ENCODE data around the gene GLI3. TPM values are rescaled to one million over a fixed set of nuclear protein-coding genes. Genes with fewer than 3 reads are reported as not detected.

GLI3 gene
- total and polyA plus RNA-seq, 9 donors = 7.6 to 25.2 (median 15.6) TPM

DNA sequence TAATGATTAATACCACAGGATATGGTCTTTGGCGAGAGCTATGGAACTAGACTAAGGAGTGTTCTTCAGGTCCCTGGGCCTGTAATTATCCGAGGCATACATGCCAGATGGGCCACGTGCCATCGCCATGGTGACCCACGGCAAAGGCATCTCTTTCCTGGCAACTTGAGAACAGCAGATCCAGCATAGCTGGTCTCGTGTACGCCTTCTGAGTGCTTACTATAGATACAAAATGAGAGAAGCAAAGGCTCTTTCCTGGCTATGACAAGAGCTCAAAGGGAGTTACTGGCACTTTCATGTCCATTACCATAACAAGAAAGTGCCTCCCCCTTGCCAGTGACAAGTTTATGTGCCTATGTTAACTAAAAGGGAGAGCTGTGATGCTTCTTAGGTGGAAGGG is 26.0 kb upstream of the GLI3 start:
- Histone ChIP-seq H3K27me3 (ENCODE audit: control insufficient read depth, insufficient read depth, low read length) (no peaks in the 10 kb centered on the region), H3K27ac (ENCODE audit: low read length) (peak overlapping the region; percentile 67), H3K36me3 (ENCODE audit: control insufficient read depth, insufficient read depth, low read length) (no peaks in the 10 kb centered on the region), H3K4me1 (ENCODE audit: control insufficient read depth, insufficient read depth, low read length) (peaks cover 10% of the 10 kb centered on the region), H3K4me3 (ENCODE audit: low read length) (no peak overlapping the region), H3K9me3 (replicated peaks; ENCODE audit: control insufficient read depth, low read depth, low read length) (no peaks in the 10 kb centered on the region)
- 46% methylated on average over 6 of the region's 7 CpGs for WGBS (ENCODE audit: insufficient coverage)
- DNase-seq = peak; percentile 65

DNA sequence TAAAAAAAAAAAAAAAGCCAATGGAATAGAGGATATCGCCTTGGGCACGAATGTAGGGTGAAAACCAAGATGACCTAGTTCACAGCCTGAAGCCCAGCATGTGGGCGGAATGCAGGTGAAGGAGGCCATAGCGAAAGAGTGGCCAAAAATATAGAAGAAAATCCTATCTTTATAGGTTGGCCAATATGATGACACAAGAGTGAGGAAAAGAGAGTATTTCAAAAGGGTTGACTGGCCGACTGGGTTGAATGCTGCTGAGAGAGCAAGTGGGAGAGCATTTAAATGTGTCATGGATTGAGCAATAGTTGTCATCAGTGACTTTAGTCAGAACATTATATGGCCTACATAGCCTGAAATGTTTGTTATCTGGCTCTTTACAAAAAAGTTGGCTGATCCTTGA is 17.2 kb upstream of the GLI3 start:
- no peaks in the 10 kb centered on the region for H3K36me3 ChIP-seq (ENCODE audit: control insufficient read depth, insufficient read depth, low read length)
- H3K27ac ChIP-seq (ENCODE audit: low read length) = no peak overlapping the region
- no peak overlapping the region for H3K4me3 ChIP-seq (ENCODE audit: low read length)
- no peak for DNase-seq
- H3K4me1 ChIP-seq (ENCODE audit: control insufficient read depth, insufficient read depth, low read length) = no peaks in the 10 kb centered on the region
- 100% methylated on average over 3 of the region's 5 CpGs for WGBS (ENCODE audit: insufficient coverage)
- H3K9me3 ChIP-seq (replicated peaks; ENCODE audit: control insufficient read depth, low read depth, low read length) = no peaks in the 10 kb centered on the region
- H3K27me3 ChIP-seq (ENCODE audit: control insufficient read depth, insufficient read depth, low read length) = no peaks in the 10 kb centered on the region

DNA sequence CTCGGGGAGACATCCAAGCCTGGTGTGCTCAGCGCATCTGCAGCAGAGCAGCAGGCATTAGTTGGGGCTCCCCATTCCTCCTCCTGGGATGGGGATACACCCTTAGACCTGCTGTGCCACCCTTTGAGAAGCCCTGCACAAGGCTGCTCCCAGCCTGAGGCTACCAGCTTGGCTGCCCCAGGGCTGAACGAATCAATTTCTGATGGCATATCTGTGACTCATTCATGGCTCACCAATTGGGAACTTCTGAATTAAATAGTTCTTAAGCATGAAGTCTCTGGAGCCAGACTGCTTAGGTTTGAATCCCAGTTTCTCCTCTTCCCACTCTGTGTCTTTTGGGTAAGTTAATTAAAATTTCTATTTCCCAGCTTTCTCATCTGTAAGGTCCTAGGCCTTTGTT is 16.3 kb upstream of the GLI3 start:
- H3K27ac ChIP-seq (ENCODE audit: low read length) = no peak overlapping the region
- H3K36me3 ChIP-seq (ENCODE audit: control insufficient read depth, insufficient read depth, low read length) = no peaks in the 10 kb centered on the region
- 82% methylated on average over 3 of the region's 3 CpGs for WGBS (ENCODE audit: insufficient coverage)
- no peak overlapping the region for H3K4me3 ChIP-seq (ENCODE audit: low read length)
- H3K9me3 ChIP-seq (replicated peaks; ENCODE audit: control insufficient read depth, low read depth, low read length) = no peaks in the 10 kb centered on the region
- no peak for DNase-seq
- no peaks in the 10 kb centered on the region for H3K27me3 ChIP-seq (ENCODE audit: control insufficient read depth, insufficient read depth, low read length)
- H3K4me1 ChIP-seq (ENCODE audit: control insufficient read depth, insufficient read depth, low read length) = no peaks in the 10 kb centered on the region

DNA sequence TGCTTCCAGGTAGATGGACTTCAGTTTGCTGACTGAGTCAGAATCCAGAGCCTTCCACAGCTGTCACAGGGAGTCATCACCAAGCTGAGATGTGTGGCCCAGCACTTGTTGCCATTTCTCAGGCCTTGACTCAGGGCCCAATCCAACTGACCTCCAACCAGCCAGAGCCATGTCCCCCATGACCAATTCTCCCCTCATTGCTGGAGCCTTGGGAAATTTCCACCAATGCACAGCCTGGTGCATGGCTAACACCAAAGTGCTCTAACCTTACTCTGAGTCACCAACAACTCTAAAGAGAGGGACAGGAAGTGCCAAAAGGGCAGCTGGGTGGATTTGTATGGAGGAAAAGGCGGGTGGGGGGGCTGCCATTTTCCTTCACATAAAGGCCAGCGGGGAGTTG is 13.4 kb upstream of the GLI3 start:
- Histone ChIP-seq H3K9me3 (replicated peaks; ENCODE audit: control insufficient read depth, low read depth, low read length) (no peaks in the 10 kb centered on the region), H3K4me1 (ENCODE audit: control insufficient read depth, insufficient read depth, low read length) (peaks cover 5% of the 10 kb centered on the region), H3K27ac (ENCODE audit: low read length) (no peak overlapping the region), H3K4me3 (ENCODE audit: low read length) (no peak overlapping the region), H3K36me3 (ENCODE audit: control insufficient read depth, insufficient read depth, low read length) (no peaks in the 10 kb centered on the region), H3K27me3 (ENCODE audit: control insufficient read depth, insufficient read depth, low read length) (no peaks in the 10 kb centered on the region)
- no peak for DNase-seq
- WGBS (ENCODE audit: insufficient coverage) = no CpG with 5 or more reads among the region's 2 CpGs

DNA sequence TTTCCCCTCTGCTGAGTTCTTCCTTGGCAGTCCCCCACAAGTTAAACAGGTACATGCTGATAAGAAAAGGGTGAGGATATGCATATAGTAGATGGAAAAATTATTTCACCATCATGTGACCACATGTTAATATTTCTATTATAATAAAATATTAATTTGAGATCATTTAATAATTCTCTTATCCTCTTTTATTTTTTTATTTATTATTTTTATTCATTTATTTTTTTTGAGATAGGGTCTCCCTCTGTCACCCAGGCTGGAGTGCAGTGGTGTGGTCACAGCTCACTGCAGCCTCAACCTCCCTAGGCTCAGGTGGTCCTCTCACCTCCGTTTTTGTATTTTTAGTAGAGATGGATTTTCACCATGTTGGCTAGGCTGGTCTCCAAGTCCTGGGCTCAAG is 11.6 kb upstream of the GLI3 start:
- Histone ChIP-seq H3K27ac (ENCODE audit: low read length) (no peak overlapping the region), H3K36me3 (ENCODE audit: control insufficient read depth, insufficient read depth, low read length) (no peaks in the 10 kb centered on the region), H3K27me3 (ENCODE audit: control insufficient read depth, insufficient read depth, low read length) (no peaks in the 10 kb centered on the region), H3K4me1 (ENCODE audit: control insufficient read depth, insufficient read depth, low read length) (peaks cover 5% of the 10 kb centered on the region), H3K9me3 (replicated peaks; ENCODE audit: control insufficient read depth, low read depth, low read length) (no peaks in the 10 kb centered on the region), H3K4me3 (ENCODE audit: low read length) (no peak overlapping the region)
- DNase-seq = no peak
- no CpG with 5 or more reads among the region's 1 CpG for WGBS (ENCODE audit: insufficient coverage)

DNA sequence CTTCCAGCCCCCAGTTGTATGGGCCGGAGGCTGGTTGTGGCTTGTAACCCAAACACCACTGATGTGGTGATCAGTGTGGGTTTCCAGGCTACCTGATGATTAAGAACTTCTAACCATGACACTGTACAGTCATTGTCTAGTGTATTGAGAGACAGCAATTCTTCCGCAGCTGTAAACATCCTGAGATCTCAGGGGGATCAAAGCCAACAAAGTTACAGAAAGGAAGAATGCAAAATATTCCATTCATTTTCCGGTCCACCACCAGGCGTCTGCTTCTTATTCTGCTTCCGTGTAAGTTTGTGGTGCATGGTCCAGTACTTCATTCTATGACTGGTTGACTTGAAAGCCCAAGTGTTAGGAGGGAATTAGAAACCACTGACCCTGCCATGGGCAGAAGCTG is 10.3 kb upstream of the GLI3 start:
- Histone ChIP-seq H3K9me3 (replicated peaks; ENCODE audit: control insufficient read depth, low read depth, low read length) (no peaks in the 10 kb centered on the region), H3K27ac (ENCODE audit: low read length) (no peak overlapping the region), H3K4me3 (ENCODE audit: low read length) (no peak overlapping the region), H3K27me3 (ENCODE audit: control insufficient read depth, insufficient read depth, low read length) (no peaks in the 10 kb centered on the region), H3K36me3 (ENCODE audit: control insufficient read depth, insufficient read depth, low read length) (no peaks in the 10 kb centered on the region), H3K4me1 (ENCODE audit: control insufficient read depth, insufficient read depth, low read length) (peaks cover 5% of the 10 kb centered on the region)
- no peak for DNase-seq
- 17% methylated on average over 2 of the region's 5 CpGs for WGBS (ENCODE audit: insufficient coverage)

DNA sequence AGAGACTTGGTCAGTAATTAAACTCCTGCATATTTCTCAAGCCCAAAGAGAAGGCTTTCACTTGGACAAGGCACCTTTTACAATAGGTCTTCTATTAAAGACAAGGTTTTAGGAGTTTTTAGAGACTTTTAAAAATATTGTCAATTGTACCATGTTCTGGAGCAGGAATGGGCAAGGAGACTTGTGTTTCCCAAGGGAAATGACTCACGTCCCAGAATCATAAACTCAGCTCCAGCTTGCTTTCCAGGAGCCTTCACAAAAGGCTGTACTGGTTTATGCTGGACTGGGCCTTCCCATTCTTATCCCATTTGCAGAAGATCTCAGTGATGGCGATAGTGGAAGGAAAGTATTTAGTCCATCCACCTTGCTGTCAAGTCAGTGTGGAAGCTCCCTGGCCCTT is 7.8 kb upstream of the GLI3 start:
- WGBS (ENCODE audit: insufficient coverage) = 100% methylated on average over 1 of the region's 2 CpGs
- Histone ChIP-seq H3K4me1 (ENCODE audit: control insufficient read depth, insufficient read depth, low read length) (peaks cover 12% of the 10 kb centered on the region), H3K9me3 (replicated peaks; ENCODE audit: control insufficient read depth, low read depth, low read length) (no peaks in the 10 kb centered on the region), H3K27me3 (ENCODE audit: control insufficient read depth, insufficient read depth, low read length) (no peaks in the 10 kb centered on the region), H3K4me3 (ENCODE audit: low read length) (no peak overlapping the region), H3K27ac (ENCODE audit: low read length) (no peak overlapping the region), H3K36me3 (ENCODE audit: control insufficient read depth, insufficient read depth, low read length) (no peaks in the 10 kb centered on the region)
- no peak for DNase-seq

DNA sequence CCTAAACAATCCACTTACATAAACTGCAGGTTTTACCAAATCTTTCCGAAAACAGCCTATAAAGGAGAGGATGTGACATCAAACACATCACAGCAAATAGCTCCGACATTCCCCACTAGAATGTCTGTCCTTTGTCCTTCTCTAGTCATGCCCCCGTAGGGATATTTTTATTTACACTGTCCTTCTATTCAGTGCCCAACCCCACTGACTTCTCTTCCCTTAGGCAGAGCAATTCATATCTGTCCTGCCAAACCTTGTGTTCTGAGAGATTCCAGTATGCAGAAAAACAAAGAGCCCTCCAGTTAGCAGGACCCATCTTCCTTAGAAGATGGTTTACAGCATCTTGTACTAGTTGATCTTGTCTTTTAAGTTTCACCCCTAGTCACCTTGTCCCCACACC is 5.4 kb upstream of the GLI3 start:
- Histone ChIP-seq H3K27ac (ENCODE audit: low read length) (no peak overlapping the region), H3K4me1 (ENCODE audit: control insufficient read depth, insufficient read depth, low read length) (peaks cover 20% of the 10 kb centered on the region), H3K4me3 (ENCODE audit: low read length) (no peak overlapping the region), H3K9me3 (replicated peaks; ENCODE audit: control insufficient read depth, low read depth, low read length) (no peaks in the 10 kb centered on the region), H3K27me3 (ENCODE audit: control insufficient read depth, insufficient read depth, low read length) (no peaks in the 10 kb centered on the region), H3K36me3 (ENCODE audit: control insufficient read depth, insufficient read depth, low read length) (no peaks in the 10 kb centered on the region)
- DNase-seq = no peak
- 85% methylated on average over 2 of the region's 3 CpGs for WGBS (ENCODE audit: insufficient coverage)

DNA sequence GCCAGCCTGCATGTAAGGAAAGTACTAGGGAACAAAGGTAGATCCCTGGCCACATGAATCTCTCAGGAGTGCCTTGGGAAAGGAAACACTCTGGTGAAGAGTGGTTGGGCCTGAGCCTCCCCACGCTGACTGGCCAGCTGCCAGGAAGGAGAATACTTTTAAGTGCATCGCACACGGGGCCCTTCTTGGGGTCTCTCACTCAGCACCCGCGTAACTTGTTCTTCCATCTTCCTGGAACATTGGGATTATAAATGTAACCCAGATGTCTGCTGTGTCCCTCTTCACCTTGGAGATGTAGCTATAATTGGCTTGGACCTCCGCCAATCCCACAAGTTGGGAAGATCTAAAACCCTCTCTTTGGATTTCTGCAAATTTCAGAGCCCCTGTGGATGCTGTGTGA is 4.4 kb upstream of the GLI3 start:
- Histone ChIP-seq H3K4me3 (ENCODE audit: low read length) (no peak overlapping the region), H3K9me3 (replicated peaks; ENCODE audit: control insufficient read depth, low read depth, low read length) (no peaks in the 10 kb centered on the region), H3K27ac (ENCODE audit: low read length) (no peak overlapping the region), H3K4me1 (ENCODE audit: control insufficient read depth, insufficient read depth, low read length) (peaks cover 17% of the 10 kb centered on the region), H3K36me3 (ENCODE audit: control insufficient read depth, insufficient read depth, low read length) (no peaks in the 10 kb centered on the region), H3K27me3 (ENCODE audit: control insufficient read depth, insufficient read depth, low read length) (no peaks in the 10 kb centered on the region)
- WGBS (ENCODE audit: insufficient coverage) = 11% methylated on average over 5 of the region's 6 CpGs
- peak; percentile 74 for DNase-seq

DNA sequence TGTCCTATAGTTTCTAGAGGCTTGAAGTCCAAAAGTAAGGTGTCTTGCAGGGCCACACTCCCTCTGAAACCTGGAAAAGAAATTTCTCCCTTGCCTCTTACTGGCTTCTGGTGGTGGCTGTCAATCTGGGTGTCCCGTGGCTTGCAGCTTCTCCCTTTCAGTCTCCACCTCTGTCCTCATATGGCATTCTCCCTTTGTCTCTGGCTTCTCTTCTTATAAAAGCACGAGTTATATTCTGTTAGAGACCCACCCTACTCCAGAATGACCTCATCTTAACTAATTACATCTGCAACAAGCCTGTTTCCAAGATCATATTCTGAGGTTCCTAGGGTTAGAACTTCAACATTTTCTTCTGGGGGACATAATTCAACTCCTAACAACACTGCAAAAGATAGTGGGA is 3.4 kb upstream of the GLI3 start:
- Histone ChIP-seq H3K27me3 (ENCODE audit: control insufficient read depth, insufficient read depth, low read length) (no peaks in the 10 kb centered on the region), H3K9me3 (replicated peaks; ENCODE audit: control insufficient read depth, low read depth, low read length) (no peaks in the 10 kb centered on the region), H3K36me3 (ENCODE audit: control insufficient read depth, insufficient read depth, low read length) (no peaks in the 10 kb centered on the region), H3K27ac (ENCODE audit: low read length) (no peak overlapping the region), H3K4me1 (ENCODE audit: control insufficient read depth, insufficient read depth, low read length) (peaks cover 22% of the 10 kb centered on the region), H3K4me3 (ENCODE audit: low read length) (no peak overlapping the region)
- 43% methylated on average over 1 of the region's 2 CpGs for WGBS (ENCODE audit: insufficient coverage)
- peak; percentile 79 for DNase-seq

DNA sequence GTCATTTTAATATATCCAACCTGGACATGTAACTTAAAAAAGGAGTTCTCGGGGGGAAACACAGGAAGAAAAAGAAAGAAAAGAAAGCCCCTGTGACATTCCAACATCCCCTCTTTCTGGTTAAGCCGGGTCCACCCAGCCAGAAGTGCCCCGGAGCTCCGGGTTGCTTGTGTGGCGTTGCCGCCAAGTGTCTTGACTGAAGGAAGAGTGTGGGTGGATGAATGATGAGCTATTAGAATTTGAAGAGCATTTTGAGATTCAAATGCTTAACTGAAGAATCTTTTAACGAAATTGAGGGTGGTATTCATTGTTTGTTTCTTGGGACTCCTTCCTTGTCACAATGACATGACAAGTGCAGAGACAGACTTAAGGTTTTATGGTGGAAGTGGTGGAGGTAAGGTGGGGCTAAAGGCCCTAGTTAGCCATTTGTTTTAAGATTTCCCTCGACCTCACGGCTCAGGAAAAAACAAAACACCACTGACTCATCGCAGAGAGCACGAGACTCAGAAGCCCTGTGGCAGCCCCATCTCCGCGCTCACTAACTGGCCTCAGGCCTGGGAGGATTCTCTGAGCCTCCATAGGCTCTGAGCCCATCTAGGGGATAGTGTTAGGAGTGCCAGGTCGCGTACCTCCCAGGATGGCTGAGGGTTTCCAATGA is 1.8 kb upstream of the GLI3 start:
- no peaks in the 10 kb centered on the region for H3K36me3 ChIP-seq (ENCODE audit: control insufficient read depth, insufficient read depth, low read length)
- 55% methylated on average over 8 of the region's 15 CpGs for WGBS (ENCODE audit: insufficient coverage)
- H3K4me1 ChIP-seq (ENCODE audit: control insufficient read depth, insufficient read depth, low read length) = peaks cover 23% of the 10 kb centered on the region
- H3K27me3 ChIP-seq (ENCODE audit: control insufficient read depth, insufficient read depth, low read length) = no peaks in the 10 kb centered on the region
- peak overlapping the region; percentile 93 for H3K27ac ChIP-seq (ENCODE audit: low read length)
- no peak overlapping the region for H3K4me3 ChIP-seq (ENCODE audit: low read length)
- H3K9me3 ChIP-seq (replicated peaks; ENCODE audit: control insufficient read depth, low read depth, low read length) = no peaks in the 10 kb centered on the region
- peak; percentile 59 for DNase-seq
